ENCODE data around the gene KIF2A.

- TF ChIP-seq CTCF (conservative IDR thresholded peaks at IDR 0.05; ENCODE audit: low read depth, low read length), result no peak
- TF ChIP-seq RFX5 (IDR thresholded peaks at IDR 0.05; ENCODE audit: low read depth, low read length), result no peak
- no peak for TF ChIP-seq RCOR1 (IDR thresholded peaks at IDR 0.05; ENCODE audit: insufficient replicate concordance, low read length)
- no peak for TF ChIP-seq POLR2A (IDR thresholded peaks at IDR 0.05; ENCODE audit: low read depth, low read length)
- TF ChIP-seq MXI1 (IDR thresholded peaks at IDR 0.05; ENCODE audit: borderline replicate concordance, low read depth, low read length), result no peak
- TF ChIP-seq ELK1 (IDR thresholded peaks at IDR 0.05; ENCODE audit: borderline replicate concordance, low read depth, low read length), result no peak
- TF ChIP-seq CEBPB (IDR thresholded peaks at IDR 0.05; ENCODE audit: low read depth, low read length), result no peak
Measured at GRCh38 chr5:62369039-62369438, 63.0 kb downstream of the KIF2A start.

Data from IMR-90 (cell line).